ENCODE results near the gene PMP22.

The PMP22 gene

DNA sequence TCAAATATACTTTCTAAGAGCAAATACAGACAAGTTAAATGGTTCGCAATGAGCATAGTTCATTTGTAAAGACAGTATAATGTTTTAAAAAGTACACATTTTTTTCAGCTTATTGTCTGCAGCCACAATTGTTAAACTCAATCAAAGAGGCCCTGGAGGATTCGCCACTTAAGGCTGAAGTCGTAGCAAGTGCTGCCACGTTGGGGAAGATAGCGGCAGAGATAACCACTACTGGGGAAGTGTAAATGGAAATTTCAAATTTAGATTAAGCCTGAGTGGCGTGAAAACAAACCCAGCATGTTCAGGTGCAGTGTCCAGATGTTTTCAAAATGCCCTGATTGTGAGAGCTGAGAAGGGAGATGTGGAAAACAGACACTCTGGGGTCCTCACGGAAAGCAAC, 8.4 kb downstream of the PMP22 start:
- H3K79me2 ChIP-seq (ENCODE audit: control insufficient read depth, insufficient read depth, low read length, unreplicated experiment) = peaks cover 80% of the 10 kb centered on the region
- H3K36me3 ChIP-seq (ENCODE audit: insufficient read depth, low read length) = peaks cover 55% of the 10 kb centered on the region
- peaks cover 42% of the 10 kb centered on the region for H3K4me1 ChIP-seq (ENCODE audit: control insufficient read depth, insufficient read depth, low read length, unreplicated experiment)
- H2AFZ ChIP-seq (ENCODE audit: low read length, unreplicated experiment) = peak overlapping the region; percentile 90
- no peaks in the 10 kb centered on the region for H3K27me3 ChIP-seq (ENCODE audit: insufficient read depth, low read length)
- peak overlapping the region; percentile 70; the same call in 1 of the 2 replicates for H3K27ac ChIP-seq (ENCODE audit: low read depth, low read length)
- peak overlapping the region; percentile 52 for H3K4me3 ChIP-seq (ENCODE audit: low read depth, low read length)

DNA sequence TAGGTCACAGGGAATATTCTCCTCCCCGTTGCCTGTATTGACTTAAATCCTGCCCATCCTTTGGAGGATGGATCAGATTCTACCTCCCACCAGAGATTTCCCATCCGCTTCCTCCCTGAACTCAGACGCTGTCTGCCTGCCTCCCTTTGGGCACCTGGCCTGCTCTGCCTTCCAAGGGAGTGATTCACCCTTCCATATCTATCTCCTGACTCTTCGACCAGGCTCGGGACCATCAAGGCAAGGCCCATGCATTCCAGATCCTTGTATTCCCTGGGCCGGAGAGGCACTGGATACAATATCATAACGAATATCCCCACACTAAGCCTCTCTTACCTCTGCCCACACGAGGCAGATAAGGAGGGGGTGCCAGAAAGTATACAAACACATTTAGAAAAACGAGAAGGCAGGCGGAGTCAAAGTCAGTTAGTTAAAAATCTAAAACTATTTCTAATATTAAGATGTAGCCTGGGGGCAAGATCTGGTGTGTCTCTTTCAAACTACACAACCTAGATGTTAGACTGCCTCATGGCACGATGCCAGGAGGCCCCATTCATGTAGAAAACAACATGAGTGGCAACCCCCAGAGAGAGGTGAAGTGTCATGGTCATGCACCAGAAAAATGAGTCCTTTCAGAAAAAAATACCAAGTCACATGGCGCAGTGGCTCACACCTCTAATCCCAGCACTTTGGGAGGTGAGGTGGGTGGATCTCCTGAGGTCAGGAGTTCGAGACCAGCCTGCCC, 9.2 kb downstream of the PMP22 start:
- H3K36me3 ChIP-seq (ENCODE audit: insufficient read depth, low read length) = peaks cover 60% of the 10 kb centered on the region
- H3K27ac ChIP-seq (ENCODE audit: low read depth, low read length) = no peak overlapping the region
- no peaks in the 10 kb centered on the region for H3K27me3 ChIP-seq (ENCODE audit: insufficient read depth, low read length)
- no peak overlapping the region for H3K4me3 ChIP-seq (ENCODE audit: low read depth, low read length)
- H3K4me1 ChIP-seq (ENCODE audit: control insufficient read depth, insufficient read depth, low read length, unreplicated experiment) = peaks cover 42% of the 10 kb centered on the region
- H3K79me2 ChIP-seq (ENCODE audit: control insufficient read depth, insufficient read depth, low read length, unreplicated experiment) = peaks cover 79% of the 10 kb centered on the region
- no peak overlapping the region for H2AFZ ChIP-seq (ENCODE audit: low read length, unreplicated experiment)

DNA sequence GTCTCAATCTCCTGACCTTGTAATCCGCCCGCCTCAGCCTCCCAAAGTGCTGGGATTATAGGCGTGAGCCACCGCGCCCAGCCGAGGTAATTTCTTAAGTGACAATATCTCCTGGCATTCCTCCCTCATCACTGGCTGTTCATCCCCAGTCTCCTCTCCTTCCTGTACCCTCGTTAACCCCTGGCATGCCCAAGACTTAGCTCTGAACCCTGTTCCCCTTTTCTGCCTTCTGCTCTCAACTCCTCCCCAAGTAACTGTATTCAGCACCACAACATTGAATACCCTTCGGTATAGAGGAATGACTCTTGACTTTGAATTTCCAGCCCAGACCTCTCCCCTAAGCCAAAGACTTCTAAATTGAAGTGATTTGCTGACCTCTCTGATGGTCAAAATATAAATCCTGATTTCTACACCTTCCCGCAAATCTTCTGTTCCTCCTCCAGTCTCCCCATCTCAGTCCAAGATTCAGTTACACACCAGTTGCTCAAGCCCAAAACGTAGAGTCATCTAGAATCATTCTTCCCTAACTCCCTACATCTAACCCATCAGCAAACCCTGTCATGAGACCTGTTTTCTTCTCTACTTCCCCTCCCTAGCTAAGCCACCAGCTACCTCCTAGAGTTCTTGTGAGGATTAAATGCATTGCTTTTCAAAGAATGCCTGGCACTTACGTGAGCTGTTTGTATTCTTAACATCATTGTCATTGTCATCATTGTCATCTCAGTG, 14.8 kb downstream of the PMP22 start:
- Histone ChIP-seq H2AFZ (ENCODE audit: low read length, unreplicated experiment) (no peak overlapping the region), H3K36me3 (ENCODE audit: insufficient read depth, low read length) (peaks cover 39% of the 10 kb centered on the region), H3K4me3 (ENCODE audit: low read depth, low read length) (no peak overlapping the region), H3K4me1 (ENCODE audit: control insufficient read depth, insufficient read depth, low read length, unreplicated experiment) (peaks cover under 1% of the 10 kb centered on the region), H3K79me2 (ENCODE audit: control insufficient read depth, insufficient read depth, low read length, unreplicated experiment) (peaks cover 69% of the 10 kb centered on the region), H3K27ac (ENCODE audit: low read depth, low read length) (no peak overlapping the region), H3K27me3 (ENCODE audit: insufficient read depth, low read length) (no peaks in the 10 kb centered on the region)

DNA sequence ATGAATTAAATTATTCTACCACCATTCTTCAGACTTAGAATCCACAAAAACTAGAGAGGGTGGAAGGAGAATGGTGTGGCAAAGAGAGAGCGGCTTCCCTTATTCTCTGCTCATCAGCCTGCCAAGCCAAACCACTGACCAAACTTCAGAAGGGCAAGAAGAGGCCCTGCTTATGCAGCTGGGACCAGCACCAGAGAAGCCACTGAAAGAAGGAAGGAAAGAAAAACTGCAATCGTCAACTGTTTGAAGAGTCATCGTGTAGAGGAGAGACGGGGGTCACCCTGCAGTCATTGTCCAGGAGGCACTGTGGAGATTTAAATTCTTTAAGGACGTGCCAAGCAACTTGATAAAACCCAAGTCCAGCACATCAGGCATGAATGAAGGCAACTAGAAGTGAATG, 15.6 kb downstream of the PMP22 start:
- H3K27ac ChIP-seq (ENCODE audit: low read depth, low read length) = no peak overlapping the region
- H3K79me2 ChIP-seq (ENCODE audit: control insufficient read depth, insufficient read depth, low read length, unreplicated experiment) = peaks cover 70% of the 10 kb centered on the region
- H3K4me1 ChIP-seq (ENCODE audit: control insufficient read depth, insufficient read depth, low read length, unreplicated experiment) = no peaks in the 10 kb centered on the region
- H3K27me3 ChIP-seq (ENCODE audit: insufficient read depth, low read length) = no peaks in the 10 kb centered on the region
- no peak overlapping the region for H3K4me3 ChIP-seq (ENCODE audit: low read depth, low read length)
- peaks cover 39% of the 10 kb centered on the region; the same call in 1 of the 2 replicates for H3K36me3 ChIP-seq (ENCODE audit: insufficient read depth, low read length)
- no peak overlapping the region for H2AFZ ChIP-seq (ENCODE audit: low read length, unreplicated experiment)

DNA sequence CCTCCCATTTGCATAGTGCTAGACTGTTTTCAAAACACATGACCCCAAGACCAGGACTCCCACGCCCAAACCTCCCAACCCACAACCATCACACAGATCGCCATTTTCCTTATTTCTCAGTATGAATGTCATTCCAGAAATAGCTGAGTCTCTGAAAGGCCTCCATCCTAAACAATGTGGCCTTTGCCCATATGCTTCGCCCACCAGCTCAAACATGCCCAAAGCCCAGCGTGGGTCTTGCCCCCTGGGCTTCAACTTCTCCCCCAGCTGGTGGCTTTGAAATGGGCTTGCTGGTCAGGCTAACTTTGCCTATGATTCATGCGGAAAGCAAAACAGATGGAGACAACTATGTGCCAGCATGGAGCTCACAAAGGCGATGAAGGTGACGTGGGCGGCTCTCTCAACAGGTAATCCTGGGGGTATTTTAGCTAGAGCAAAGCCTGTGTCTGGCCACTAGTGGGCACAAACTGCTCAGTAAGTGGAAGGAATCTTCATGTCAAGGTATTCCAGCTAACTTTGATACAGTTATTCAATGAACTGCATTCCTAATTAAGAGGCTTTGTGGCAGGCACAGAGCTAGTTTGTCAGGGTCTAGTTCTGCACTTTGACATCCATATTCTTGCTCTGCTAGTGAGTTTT, 17.1 kb downstream of the PMP22 start:
- H3K27me3 ChIP-seq (ENCODE audit: insufficient read depth, low read length) = no peaks in the 10 kb centered on the region
- H2AFZ ChIP-seq (ENCODE audit: low read length, unreplicated experiment) = no peak overlapping the region
- H3K79me2 ChIP-seq (ENCODE audit: control insufficient read depth, insufficient read depth, low read length, unreplicated experiment) = peaks cover 66% of the 10 kb centered on the region
- H3K4me3 ChIP-seq (ENCODE audit: low read depth, low read length) = no peak overlapping the region
- H3K4me1 ChIP-seq (ENCODE audit: control insufficient read depth, insufficient read depth, low read length, unreplicated experiment) = no peaks in the 10 kb centered on the region
- H3K27ac ChIP-seq (ENCODE audit: low read depth, low read length) = no peak overlapping the region
- H3K36me3 ChIP-seq (ENCODE audit: insufficient read depth, low read length) = peaks cover 33% of the 10 kb centered on the region

DNA sequence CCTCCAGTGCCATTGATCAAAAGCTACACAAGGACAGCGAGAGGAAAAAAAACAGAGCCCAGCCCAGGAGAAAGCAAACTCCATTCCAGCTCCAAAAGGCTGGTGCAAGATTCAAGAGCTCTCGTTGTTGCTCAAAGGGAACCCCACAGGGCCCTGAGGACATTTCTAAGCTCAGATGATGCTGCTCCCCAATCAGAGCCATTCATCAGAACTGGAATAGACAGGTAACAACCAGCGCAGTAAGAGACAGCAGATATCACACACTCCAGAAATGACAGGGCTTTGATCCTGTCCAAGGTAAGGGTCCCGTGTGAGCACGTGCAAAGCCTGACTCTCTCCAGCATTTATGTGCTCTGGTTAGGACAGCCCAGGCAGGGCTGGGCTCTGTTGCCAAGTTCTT, 20.1 kb downstream of the PMP22 start:
- Histone ChIP-seq H3K27ac (ENCODE audit: low read depth, low read length) (no peak overlapping the region), H3K4me3 (ENCODE audit: low read depth, low read length) (no peak overlapping the region), H3K27me3 (ENCODE audit: insufficient read depth, low read length) (no peaks in the 10 kb centered on the region), H2AFZ (ENCODE audit: low read length, unreplicated experiment) (no peak overlapping the region), H3K4me1 (ENCODE audit: control insufficient read depth, insufficient read depth, low read length, unreplicated experiment) (no peaks in the 10 kb centered on the region), H3K36me3 (ENCODE audit: insufficient read depth, low read length) (peaks cover 33% of the 10 kb centered on the region), H3K79me2 (ENCODE audit: control insufficient read depth, insufficient read depth, low read length, unreplicated experiment) (peaks cover 56% of the 10 kb centered on the region)

DNA sequence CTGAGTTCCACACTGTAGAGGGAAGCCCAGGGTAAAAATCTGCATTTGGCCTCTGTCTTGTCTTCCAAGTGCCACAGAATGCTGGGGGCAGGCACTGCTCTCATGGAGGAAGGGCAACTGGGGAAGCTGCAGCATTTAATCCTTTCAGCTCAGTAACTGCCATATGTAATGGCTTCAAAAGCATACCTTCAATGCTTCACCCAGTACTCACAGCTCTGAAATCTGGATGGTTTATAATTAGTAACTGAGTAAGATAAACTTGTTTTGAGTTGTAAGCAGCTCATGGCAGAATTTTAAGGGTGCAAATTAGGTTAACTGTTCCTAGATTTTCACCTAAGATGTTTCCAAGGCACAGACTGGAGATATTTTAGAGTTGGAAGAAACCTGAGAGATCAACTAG, 24.5 kb downstream of the PMP22 start:
- Histone ChIP-seq H3K4me1 (ENCODE audit: control insufficient read depth, insufficient read depth, low read length, unreplicated experiment) (peaks cover 12% of the 10 kb centered on the region), H3K36me3 (ENCODE audit: insufficient read depth, low read length) (peaks cover 58% of the 10 kb centered on the region), H3K4me3 (ENCODE audit: low read depth, low read length) (no peak overlapping the region), H3K79me2 (ENCODE audit: control insufficient read depth, insufficient read depth, low read length, unreplicated experiment) (peaks cover 35% of the 10 kb centered on the region), H2AFZ (ENCODE audit: low read length, unreplicated experiment) (no peak overlapping the region), H3K27me3 (ENCODE audit: insufficient read depth, low read length) (no peaks in the 10 kb centered on the region), H3K27ac (ENCODE audit: low read depth, low read length) (no peak overlapping the region)

DNA sequence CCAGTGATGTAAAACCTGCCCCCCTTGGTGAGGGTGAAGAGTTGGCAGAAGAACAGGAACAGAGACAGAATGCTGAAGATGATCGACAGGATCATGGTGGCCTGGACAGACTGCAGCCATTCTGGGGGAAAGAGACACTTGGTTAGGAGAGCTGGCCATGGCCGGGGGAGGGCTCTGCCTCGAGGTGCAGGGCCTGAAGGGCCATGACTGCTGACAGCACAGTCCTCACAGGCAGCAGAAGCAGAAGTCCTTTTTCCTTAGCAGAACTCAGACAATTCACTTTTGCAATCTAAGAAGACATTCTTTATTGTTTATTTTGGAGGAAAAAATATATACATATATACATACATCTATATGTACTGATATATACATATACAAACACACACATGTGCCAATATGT, 25.6 kb downstream of the PMP22 start:
- H3K36me3 ChIP-seq (ENCODE audit: insufficient read depth, low read length) = peaks cover 57% of the 10 kb centered on the region
- no peak overlapping the region for H2AFZ ChIP-seq (ENCODE audit: low read length, unreplicated experiment)
- no peaks in the 10 kb centered on the region for H3K27me3 ChIP-seq (ENCODE audit: insufficient read depth, low read length)
- H3K4me3 ChIP-seq (ENCODE audit: low read depth, low read length) = no peak overlapping the region
- no peak overlapping the region for H3K27ac ChIP-seq (ENCODE audit: low read depth, low read length)
- peaks cover 25% of the 10 kb centered on the region for H3K79me2 ChIP-seq (ENCODE audit: control insufficient read depth, insufficient read depth, low read length, unreplicated experiment)
- H3K4me1 ChIP-seq (ENCODE audit: control insufficient read depth, insufficient read depth, low read length, unreplicated experiment) = peaks cover 12% of the 10 kb centered on the region

DNA sequence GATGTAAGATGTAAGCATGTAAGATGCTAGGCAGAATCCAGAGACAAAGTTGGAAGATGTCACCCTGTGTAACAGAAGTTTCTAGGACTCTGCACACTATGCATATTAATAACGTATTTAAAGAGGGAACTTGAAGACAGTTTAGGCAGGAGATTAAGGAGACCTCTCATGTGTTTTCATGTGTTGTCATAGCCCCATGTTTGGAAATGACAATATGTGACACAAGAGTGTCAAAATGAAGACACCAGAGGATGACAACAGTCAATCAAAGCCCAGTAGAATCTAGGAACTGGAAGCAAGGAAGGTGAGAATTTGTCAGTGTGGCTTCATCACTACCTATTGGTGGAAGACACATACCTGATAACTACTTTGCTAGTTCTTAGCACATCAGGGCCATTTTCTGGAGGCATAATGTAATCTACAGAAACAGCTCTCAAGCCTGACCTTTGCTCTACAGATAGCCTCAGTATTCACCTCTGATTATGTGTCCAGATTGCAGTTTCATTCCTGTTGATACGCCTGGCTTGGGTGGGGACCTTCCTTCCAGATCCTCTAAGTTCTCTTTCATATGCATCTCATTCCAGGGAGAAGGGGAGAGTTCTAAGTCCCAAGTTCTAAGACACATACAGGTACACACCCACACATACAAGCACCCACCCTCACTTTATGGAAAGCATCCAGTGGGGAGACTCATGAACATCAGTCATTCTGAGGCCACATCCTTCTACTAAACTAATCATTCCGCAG, 26.3 kb downstream of the PMP22 start:
- Histone ChIP-seq H3K27ac (ENCODE audit: low read depth, low read length) (no peak overlapping the region), H3K36me3 (ENCODE audit: insufficient read depth, low read length) (peaks cover 54% of the 10 kb centered on the region), H3K27me3 (ENCODE audit: insufficient read depth, low read length) (no peaks in the 10 kb centered on the region), H2AFZ (ENCODE audit: low read length, unreplicated experiment) (no peak overlapping the region), H3K4me1 (ENCODE audit: control insufficient read depth, insufficient read depth, low read length, unreplicated experiment) (peaks cover 16% of the 10 kb centered on the region), H3K79me2 (ENCODE audit: control insufficient read depth, insufficient read depth, low read length, unreplicated experiment) (peaks cover 19% of the 10 kb centered on the region), H3K4me3 (ENCODE audit: low read depth, low read length) (no peak overlapping the region)

DNA sequence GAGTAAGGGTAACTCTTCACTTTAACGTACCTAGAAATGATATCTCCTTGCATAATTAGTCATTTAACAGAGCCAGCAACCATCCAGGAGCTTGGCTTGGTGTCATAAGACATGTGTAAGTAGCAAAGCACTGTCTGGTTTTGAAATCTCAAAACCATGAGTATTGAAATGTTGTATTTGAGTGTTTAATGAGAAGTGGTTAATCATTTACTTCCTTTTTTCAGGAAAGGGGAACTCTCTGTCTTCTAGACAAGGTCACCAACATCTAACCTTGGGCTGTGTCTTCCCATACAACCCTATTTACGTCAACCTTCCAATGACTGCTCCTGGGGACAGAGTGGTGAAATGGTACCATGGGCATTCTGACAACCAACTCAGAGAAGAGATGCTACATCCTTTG, 27.1 kb downstream of the PMP22 start:
- Histone ChIP-seq H3K27ac (ENCODE audit: low read depth, low read length) (no peak overlapping the region), H2AFZ (ENCODE audit: low read length, unreplicated experiment) (no peak overlapping the region), H3K79me2 (ENCODE audit: control insufficient read depth, insufficient read depth, low read length, unreplicated experiment) (peaks cover 14% of the 10 kb centered on the region), H3K4me1 (ENCODE audit: control insufficient read depth, insufficient read depth, low read length, unreplicated experiment) (peaks cover 24% of the 10 kb centered on the region), H3K27me3 (ENCODE audit: insufficient read depth, low read length) (no peaks in the 10 kb centered on the region), H3K36me3 (ENCODE audit: insufficient read depth, low read length) (peaks cover 50% of the 10 kb centered on the region), H3K4me3 (ENCODE audit: low read depth, low read length) (no peak overlapping the region)
